Stomach (tissue), 4 donors: Measurements from ENCODE around the gene CNKSR1.

Source experiments
- CTCF ChIP-seq, 7 experiments: fragments of 450-650 bp in 4 of 7; fragments of 200-600 bp in 3 of 7; sonication (generic) in 3 of 7; IDR thresholded peaks; one replicate each; pipeline ENCODE4 v1.5.1; 2016 to 2019; ENCODE audit warnings: antibody characterized with exemption in 7 of 7, control low read depth in 2 of 7, mild to moderate bottlenecking in 1 of 7
- EP300 ChIP-seq: sonication (generic); formaldehyde crosslinking; IDR thresholded peaks from one replicate; pipeline ENCODE4 v1.6.1; 2017; ENCODE audit warnings: antibody characterized with exemption
- POLR2A ChIP-seq, 4 donors: fragments of 450-650 bp; IDR thresholded peaks; one replicate each; pipeline ENCODE4 v1.6.1; 2016; ENCODE audit warnings: antibody characterized with exemption in 4 of 4, control low read depth in 2 of 4, mild to moderate bottlenecking in 1 of 4, moderate library complexity in 1 of 4

GRCh38 chr1:26203642-26204318 lies 26.5 kb downstream of the CNKSR1 start:
- TF ChIP-seq CTCF (IDR thresholded peaks at IDR 0.05) (no peak), EP300 (no peak), POLR2A (IDR thresholded peaks at IDR 0.05) (no peak)
